ENCODE data around the gene COL4A3.

DNA sequence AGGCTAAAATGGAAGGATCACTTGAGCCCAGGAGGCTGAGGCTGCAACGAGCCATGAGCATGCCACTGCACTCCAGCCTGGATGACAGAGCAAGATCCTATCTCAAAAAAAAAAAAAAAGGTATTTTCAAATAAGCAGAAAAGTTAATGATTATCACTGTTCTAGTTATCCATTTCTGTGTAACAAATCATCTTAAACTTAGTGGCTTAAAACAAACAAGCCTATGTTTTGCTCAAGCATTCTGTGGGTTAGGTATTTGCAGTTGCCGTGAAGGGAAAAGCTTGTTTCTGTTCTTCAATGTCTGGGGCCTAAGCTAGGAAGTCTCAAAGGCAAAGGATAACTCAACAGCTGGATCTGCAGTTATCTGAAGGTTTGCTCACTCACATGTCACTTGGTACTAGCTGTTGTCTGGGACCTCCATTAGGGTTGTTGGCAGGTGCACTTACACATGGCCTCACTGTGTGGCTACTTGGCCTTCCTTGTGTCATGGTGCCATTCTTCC, 174.7 kb downstream of the COL4A3 start:
- TF ChIP-seq, protein P1, sequence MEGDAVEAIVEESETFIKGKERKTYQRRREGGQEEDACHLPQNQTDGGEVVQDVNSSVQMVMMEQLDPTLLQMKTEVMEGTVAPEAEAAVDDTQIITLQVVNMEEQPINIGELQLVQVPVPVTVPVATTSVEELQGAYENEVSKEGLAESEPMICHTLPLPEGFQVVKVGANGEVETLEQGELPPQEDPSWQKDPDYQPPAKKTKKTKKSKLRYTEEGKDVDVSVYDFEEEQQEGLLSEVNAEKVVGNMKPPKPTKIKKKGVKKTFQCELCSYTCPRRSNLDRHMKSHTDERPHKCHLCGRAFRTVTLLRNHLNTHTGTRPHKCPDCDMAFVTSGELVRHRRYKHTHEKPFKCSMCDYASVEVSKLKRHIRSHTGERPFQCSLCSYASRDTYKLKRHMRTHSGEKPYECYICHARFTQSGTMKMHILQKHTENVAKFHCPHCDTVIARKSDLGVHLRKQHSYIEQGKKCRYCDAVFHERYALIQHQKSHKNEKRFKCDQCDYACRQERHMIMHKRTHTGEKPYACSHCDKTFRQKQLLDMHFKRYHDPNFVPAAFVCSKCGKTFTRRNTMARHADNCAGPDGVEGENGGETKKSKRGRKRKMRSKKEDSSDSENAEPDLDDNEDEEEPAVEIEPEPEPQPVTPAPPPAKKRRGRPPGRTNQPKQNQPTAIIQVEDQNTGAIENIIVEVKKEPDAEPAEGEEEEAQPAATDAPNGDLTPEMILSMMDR (IDR thresholded peaks at IDR 0.05; ENCODE audit: insufficient read depth, low read depth, low read length): no peak
- TF ChIP-seq EZH2 (IDR thresholded peaks at IDR 0.05; ENCODE audit: insufficient read depth, low read length): no peak
